IMR-90 (cell line): ENCODE measurements around the gene NT5DC1. TPM values are rescaled to one million over a fixed set of nuclear protein-coding genes. Genes with fewer than 3 reads are reported as not detected.

ENCODE experiments used
- ATAC-seq: fragments of 200-7000 bp; cut with Tn5 transposase; 2 replicates; pipeline ENCODE4 v1.9.1; 2020; ENCODE audit warnings: low read depth, mild to moderate bottlenecking, moderate library complexity
- BruUV-seq: library from RNA; stranded (reverse); fragments of 400-500 nt; replicated peaks from 2 replicates; lab custom pipeline; 2021; lab: Mats Ljungman, UMichigan
- CTCF ChIA-PET: fragments of 300-600 bp; formaldehyde crosslinking; extraction: SDS; loops from one replicate; lab custom pipeline; 2021; ENCODE audit warnings: antibody characterized with exemption; lab: Yijun Ruan, JAX
- POLR2A ChIA-PET: fragments of 300-600 bp; sonication (Branson Sonifier 250); formaldehyde crosslinking; loops from one replicate; lab custom pipeline; 2022; ENCODE audit warnings: antibody characterized with exemption; ENCODE audit not compliant: unreplicated experiment; lab: Charles Lee
- DNase-seq: peaks from one replicate; pipeline ENCODE4 v3.0.0; 2013
- H2AFZ ChIP-seq: replicated peaks from 2 replicates; pipeline ENCODE3; 2013; ENCODE audit warnings: low read length, mild to moderate bottlenecking; ENCODE audit not compliant: poor library complexity
- H2AK5ac ChIP-seq: 2 replicates; pipeline ENCODE4 v1.6.1; 2013; ENCODE audit warnings: low read depth, low read length, inconsistent platforms
- H2AK9ac ChIP-seq: replicated peaks from 2 replicates; pipeline ENCODE3; 2013; ENCODE audit warnings: mild to moderate bottlenecking, low read depth, low read length, moderate library complexity; ENCODE audit not compliant: poor library complexity
- H2BK120ac ChIP-seq: 2 replicates; pipeline ENCODE4 v1.6.1; 2013; ENCODE audit warnings: low read depth, low read length, inconsistent platforms
- H2BK15ac ChIP-seq: 3 replicates; pipeline ENCODE4 v1.6.1; 2013; ENCODE audit warnings: low read depth, low read length, inconsistent platforms
- H2BK20ac ChIP-seq: 2 replicates; pipeline ENCODE4 v1.6.1; 2013; ENCODE audit warnings: low read depth, mild to moderate bottlenecking, inconsistent platforms, low read length, moderate library complexity
- H2BK5ac ChIP-seq: 2 replicates; pipeline ENCODE4 v1.6.1; 2013; ENCODE audit warnings: mild to moderate bottlenecking, low read depth, low read length, inconsistent platforms; ENCODE audit not compliant: poor library complexity, severe bottlenecking
- H3K14ac ChIP-seq: replicated peaks from 2 replicates; pipeline ENCODE4 v1.6.1; 2013; ENCODE audit warnings: low read depth, low read length, inconsistent platforms
- H3K18ac ChIP-seq: 2 replicates; pipeline ENCODE4 v1.6.1; 2013; ENCODE audit warnings: low read depth, low read length, control low read depth
- H3K23ac ChIP-seq: 2 replicates; pipeline ENCODE4 v1.6.1; 2013; ENCODE audit warnings: low read depth, low read length, inconsistent platforms
- H3K27ac ChIP-seq: 2 replicates; pipeline ENCODE4 v1.5.1; 2013; ENCODE audit warnings: mild to moderate bottlenecking, control low read depth, low read length; ENCODE audit not compliant: insufficient read depth
- H3K27me3 ChIP-seq: 2 replicates; pipeline ENCODE4 v1.6.1; 2013; ENCODE audit warnings: low read length; ENCODE audit not compliant: control insufficient read depth, insufficient read depth
- H3K36me3 ChIP-seq: 2 replicates; pipeline ENCODE4 v1.6.1; 2013; ENCODE audit warnings: low read length, mixed read lengths; ENCODE audit not compliant: control insufficient read depth, insufficient read depth
- H3K4ac ChIP-seq: 2 replicates; pipeline ENCODE4 v1.6.1; 2013; ENCODE audit warnings: low read depth, low read length, inconsistent platforms
- H3K4me1 ChIP-seq: 2 replicates; pipeline ENCODE4 v1.6.1; 2013; ENCODE audit warnings: low read length, mixed read lengths; ENCODE audit not compliant: control insufficient read depth, insufficient read depth
- H3K4me2 ChIP-seq: 2 replicates; pipeline ENCODE4 v1.6.1; 2013; ENCODE audit warnings: low read depth, mild to moderate bottlenecking, control low read depth, low read length, moderate library complexity
- H3K4me3 ChIP-seq: 2 replicates; pipeline ENCODE4 v1.5.1; 2013; ENCODE audit warnings: low read depth, mild to moderate bottlenecking, control low read depth, low read length, moderate library complexity; ENCODE audit not compliant: insufficient read depth
- H3K56ac ChIP-seq: 2 replicates; pipeline ENCODE4 v1.6.1; 2013; ENCODE audit warnings: low read length, inconsistent platforms; ENCODE audit not compliant: insufficient read depth; ENCODE audit errors: extremely low read depth
- H3K79me1 ChIP-seq, 2 experiments: 2 replicates each; pipeline ENCODE4 v1.6.1; 2013; ENCODE audit warnings: low read length in 2 of 2, inconsistent platforms in 1 of 2, low read depth in 1 of 2
- H3K9ac ChIP-seq: 2 replicates; pipeline ENCODE4 v1.6.1; 2013; ENCODE audit warnings: low read depth, low read length, control low read depth
- H3K9me1 ChIP-seq: 2 replicates; pipeline ENCODE4 v1.6.1; 2013; ENCODE audit warnings: low read length, inconsistent platforms; ENCODE audit not compliant: insufficient read depth
- H3K9me3 ChIP-seq: 2 replicates; pipeline ENCODE4 v1.6.1; 2013; ENCODE audit warnings: low read length; ENCODE audit not compliant: control insufficient read depth, insufficient read depth
- H4K20me1 ChIP-seq: 2 replicates; pipeline ENCODE4 v1.6.1; 2013; ENCODE audit warnings: low read length, inconsistent platforms; ENCODE audit not compliant: insufficient read depth
- H4K5ac ChIP-seq: 2 replicates; pipeline ENCODE4 v1.6.1; 2013; ENCODE audit warnings: mild to moderate bottlenecking, low read depth, low read length, control low read depth
- H4K8ac ChIP-seq, 2 experiments: 2 replicates each; pipeline ENCODE4 v1.6.1; 2013; ENCODE audit warnings: low read depth in 2 of 2, low read length in 2 of 2, control low read depth in 1 of 2, inconsistent platforms in 1 of 2
- H4K91ac ChIP-seq: 2 replicates; pipeline ENCODE4 v1.6.1; 2013; ENCODE audit warnings: low read depth, low read length, inconsistent platforms; ENCODE audit not compliant: insufficient read depth
- CEBPB ChIP-seq: IDR thresholded peaks from 2 replicates; pipeline ENCODE4 v1.6.1; 2012; ENCODE audit warnings: low read depth, low read length, improper control_type of control experiment
- CHD1 ChIP-seq: IDR thresholded peaks from 2 replicates; pipeline ENCODE4 v1.6.1; 2012; ENCODE audit warnings: low read depth, low read length, improper control_type of control experiment
- FOS ChIP-seq: fragments of 150-350 bp; IDR thresholded peaks from 2 replicates; pipeline ENCODE4 v1.6.1; 2016; ENCODE audit warnings: low read depth, low read length
- MAZ ChIP-seq: IDR thresholded peaks from 2 replicates; pipeline ENCODE4 v1.6.1; 2012; ENCODE audit warnings: low read depth, mild to moderate bottlenecking, low read length, improper control_type of control experiment, moderate library complexity, borderline replicate concordance
- NFE2L2 ChIP-seq: fragments of 150-350 bp; IDR thresholded peaks from 2 replicates; pipeline ENCODE4 v1.6.1; 2016; ENCODE audit warnings: low read depth, mild to moderate bottlenecking, low read length
- POLR2A ChIP-seq: IDR thresholded peaks from 2 replicates; pipeline ENCODE4 v1.6.1; 2012; ENCODE audit warnings: mild to moderate bottlenecking, low read depth, low read length
- RAD21 ChIP-seq: IDR thresholded peaks from 2 replicates; pipeline ENCODE4 v1.6.1; 2012; ENCODE audit warnings: low read length, improper control_type of control experiment
- RCOR1 ChIP-seq: IDR thresholded peaks from 2 replicates; pipeline ENCODE4 v1.6.1; 2012; ENCODE audit warnings: mild to moderate bottlenecking, low read length, improper control_type of control experiment; ENCODE audit not compliant: insufficient replicate concordance
- RFX5 ChIP-seq: IDR thresholded peaks from 2 replicates; pipeline ENCODE4 v1.8.0; 2012; ENCODE audit warnings: low read depth, mild to moderate bottlenecking, low read length, moderate library complexity
- WGBS, 2 experiments: methylation state at CpG; one replicate each; pipeline versions ENCODE4 v1.1.5 to v1.1.7; 2013; ENCODE audit warnings: missing lambda C conversion rate in 2 of 2; ENCODE audit not compliant: insufficient read length in 1 of 2; ENCODE audit errors: extremely low coverage in 2 of 2; 5-methylcytosine and 5-hydroxymethylcytosine counted together
- dilution Hi-C: fragments of 300-500 bp; cut with HindIII; formaldehyde crosslinking; loops from one replicate; pipeline ENCODE4 v1.14.3; 2018; ENCODE audit warnings: low sequenced_read_pairs; ENCODE audit not compliant: unreplicated experiment
- in situ Hi-C: fragments of 300-500 bp; cut with MboI; formaldehyde crosslinking; loops from 3 replicates; pipeline ENCODE4 v1.14.3; 2019; ENCODE audit warnings: low sequenced_read_pairs, inconsistent platforms, mixed read lengths
- intact Hi-C: fragments of 100-400 bp; cut with micrococcal nuclease; formaldehyde crosslinking; loops from 2 replicates; pipeline ENCODE4 v1.10.0; 2022
- polyA plus RNA-seq, 3 experiments: library from polyadenylated mRNA; depleted of rRNA; stranded (reverse); fragments of >200 nt; gene quantifications; 2 replicates each; pipeline ENCODE4 v1.2.3, GENCODE V29; 2012; ENCODE audit warnings: low replicate concordance in 1 of 3
- total RNA-seq: library from RNA; depleted of rRNA; stranded (reverse); fragments of >200 nt; gene quantifications from 2 replicates; pipeline ENCODE4 v1.2.3, GENCODE V29; 2012

The NT5DC1 gene
- total and polyA plus RNA-seq, 2 of the 4 experiments (the other 2 are of a cell fraction) = 11.7 to 16.8 TPM

- H3K27me3 ChIP-seq = no peaks in the 10 kb centered on the region
- POLR2A ChIA-PET = no interaction called here
- H3K9ac ChIP-seq = no peak overlapping the region
- CTCF ChIA-PET = no interaction called here
- H3K9me1 ChIP-seq = peaks cover 10% of the 10 kb centered on the region; the same call in 1 of the 2 replicates
- no peak overlapping the region for H3K56ac ChIP-seq
- no peak overlapping the region for H2BK120ac ChIP-seq
- H4K5ac ChIP-seq = no peak overlapping the region
- intact Hi-C loops (loop anchor here (5.0 kb wide), 1 partner anchor 382 kb away; no protein-coding TSS in a partner anchor), dilution Hi-C loops (no loop called here), in situ Hi-C loops (loop anchor here (5.0 to 10.0 kb wide), 2 partner anchors 270 to 297 kb away; no protein-coding TSS in a partner anchor)
- no peak overlapping the region for H3K27ac ChIP-seq
- no TSS peak for BruUV-seq
- no peak overlapping the region for H2BK5ac ChIP-seq
- peaks cover 5% of the 10 kb centered on the region; the same call in 1 of the 2 replicates for H3K4me1 ChIP-seq
- no peak overlapping the region for H2BK20ac ChIP-seq
- no peaks in the 10 kb centered on the region for H3K36me3 ChIP-seq
- H2AK9ac ChIP-seq = peak overlapping the region; percentile 89
- no peaks in the 10 kb centered on the region; the same call in 1 of the 2 replicates for H4K20me1 ChIP-seq
- no peak overlapping the region for H4K8ac ChIP-seq
- no peak overlapping the region for H3K14ac ChIP-seq
- TF ChIP-seq NFE2L2 (no peak), CEBPB (no peak), FOS (no peak), RAD21 (no peak), CHD1 (no peak), RFX5 (no peak), RCOR1 (no peak), POLR2A (no peak), MAZ (no peak)
- peak overlapping the region; percentile 43; the same call in 1 of the 2 replicates for H2AK5ac ChIP-seq
- peak overlapping the region; percentile 51; the same call in 1 of the 2 replicates for H3K23ac ChIP-seq
- H2BK15ac ChIP-seq = no peak overlapping the region
- H3K4me2 ChIP-seq = no peak overlapping the region
- no peak overlapping the region for H3K18ac ChIP-seq
- no peak for ATAC-seq
- H4K91ac ChIP-seq = no peak overlapping the region
- DNase-seq = peak; percentile 23
- peak overlapping the region; percentile 9 for H2AFZ ChIP-seq
- no peaks in the 10 kb centered on the region; the same call in 1 of the 2 replicates for H3K9me3 ChIP-seq
- peaks cover 0 to 20% of the 10 kb centered on the region in 2 experiments; a peak in 2 of 4 replicates for H3K79me1 ChIP-seq
- H3K4me3 ChIP-seq = no peak overlapping the region
- H3K4ac ChIP-seq = no peak overlapping the region; the same call in 1 of the 2 replicates
- WGBS, 2 experiments = 75% methylated on average over 2 of the region's 4 CpGs; no CpG with 5 or more reads in 1 of the 2 experiments
Observed at GRCh38 chr6:116265041-116265829, 164.6 kb downstream of the NT5DC1 start.
